Stimulated activated CD8-positive, alpha-beta memory T cell treated with anti-CD3 and anti-CD28 coated beads, Interleukin-15, amount 100 ng/mL, for 1 hour (primary cell): ENCODE results near the gene SYCE3.
A peak's percentile ranks its signal among the peaks of the same experiment; 100 is the strongest.
"Not testable (repeated sequence)": the region's sequence is repeated elsewhere in the genome, so short reads cannot be mapped to it uniquely, and the experiment has no call there.

Source experiments
- DNase-seq: peaks from one replicate; pipeline ENCODE4 v3.0.0-alpha.2; 2020; ENCODE audit warnings: low read depth

The SYCE3 gene, protein sequence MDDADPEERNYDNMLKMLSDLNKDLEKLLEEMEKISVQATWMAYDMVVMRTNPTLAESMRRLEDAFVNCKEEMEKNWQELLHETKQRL

DNA sequence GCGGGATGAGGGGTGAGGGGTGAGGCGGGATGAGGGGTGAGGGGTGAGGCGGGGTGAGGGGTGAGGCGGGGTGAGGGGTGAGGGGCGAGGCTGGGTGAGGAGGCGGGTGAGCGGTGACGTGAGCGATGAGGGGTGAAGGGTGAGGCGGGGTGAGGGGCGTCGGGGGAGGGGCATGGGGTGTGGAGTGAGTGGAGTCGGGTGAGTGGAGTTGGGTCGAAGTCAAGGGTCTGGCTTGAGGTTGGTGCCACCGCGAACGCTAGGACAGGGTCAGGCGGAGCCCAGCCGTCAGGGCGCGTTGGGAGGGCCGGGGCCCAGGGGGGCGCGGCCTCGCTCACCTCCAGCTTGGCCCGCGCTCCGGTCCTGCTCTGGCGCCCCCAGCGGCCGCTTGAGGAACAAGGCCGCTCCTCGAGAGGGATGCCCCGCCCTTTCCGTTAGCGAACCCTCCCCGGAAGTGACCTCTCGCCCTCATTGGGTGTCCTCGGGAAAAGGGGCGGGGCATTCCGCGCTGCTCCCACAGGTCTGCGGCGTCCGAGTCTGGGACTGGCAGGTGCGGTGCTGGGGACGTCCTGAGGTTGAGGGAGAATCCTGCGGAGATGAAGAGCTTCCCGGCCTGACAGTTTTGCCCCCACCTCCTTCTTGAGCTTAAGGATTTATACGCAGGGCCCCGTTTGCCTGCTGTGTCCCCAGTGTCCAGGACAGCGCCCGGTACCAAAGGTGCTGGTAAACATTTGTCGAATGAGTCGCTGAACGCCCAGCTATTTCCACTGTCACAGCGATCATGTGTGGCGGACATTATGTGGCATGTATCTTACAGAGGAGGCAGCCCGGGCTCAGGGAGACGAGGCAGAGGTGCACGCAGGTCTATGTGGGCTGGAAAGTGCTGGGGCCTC lies at the start of gene SYCE3:
SYCE3 (minus strand) TSS at position 397 of the 890 bp plus-strand sequence. CDS start 6,514 bp downstream, outside the sequence.
- DNase-seq: peak; percentile 96

DNA sequence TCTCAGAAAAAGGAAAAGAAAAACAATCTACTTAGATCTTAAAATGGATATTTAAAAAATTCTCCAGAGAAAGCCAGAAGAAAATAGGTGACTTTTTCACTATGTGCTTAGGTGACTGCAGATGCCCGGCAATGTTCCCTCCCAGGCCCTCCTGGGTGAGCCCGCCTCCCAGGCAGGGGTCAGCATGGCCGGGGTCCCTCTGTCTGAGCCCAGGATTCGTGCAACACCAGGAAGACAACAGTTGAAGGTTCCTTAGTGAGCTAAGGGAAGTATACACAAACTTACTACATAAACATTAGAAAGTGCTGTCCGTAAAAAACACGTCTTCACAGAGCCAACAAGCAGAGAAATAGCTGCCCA lies 49.4 kb upstream of the SYCE3 start:
- DNase-seq: no peak

DNA sequence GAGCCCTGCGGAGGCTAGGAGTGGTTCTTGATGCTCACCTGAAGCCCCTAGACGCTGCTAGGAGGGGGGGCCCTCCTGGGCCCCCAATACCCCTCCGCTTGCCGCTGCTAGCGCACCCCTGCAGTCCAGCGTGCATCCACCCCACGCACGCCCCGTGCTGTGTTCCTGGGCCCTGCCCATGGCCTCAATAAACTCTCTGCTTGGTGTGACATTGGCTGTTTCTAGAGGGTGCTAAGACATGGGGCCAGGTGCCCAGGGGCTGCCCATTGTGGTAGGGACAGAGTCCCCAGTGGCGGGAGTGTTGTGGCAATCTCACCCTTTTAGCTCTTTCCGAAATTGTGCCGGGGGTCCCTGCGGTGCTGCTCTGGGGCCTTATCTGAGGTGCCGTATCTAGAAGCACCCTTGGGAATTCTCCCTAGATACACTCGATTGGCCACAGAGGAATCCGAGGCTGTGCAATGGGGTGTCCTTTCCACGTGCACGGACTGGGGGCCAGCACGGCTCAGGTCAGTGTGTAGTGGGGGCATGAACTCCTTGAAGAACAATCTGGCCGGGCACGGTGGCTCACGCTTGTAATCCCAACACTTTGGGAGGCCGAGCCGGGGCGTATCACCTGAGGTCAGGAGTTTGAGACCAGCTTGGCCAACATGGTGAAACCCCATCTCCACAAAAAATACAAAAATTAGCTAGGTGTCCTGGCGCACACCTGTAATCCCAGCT lies 48.8 kb upstream of the SYCE3 start:
- DNase-seq: no peak

DNA sequence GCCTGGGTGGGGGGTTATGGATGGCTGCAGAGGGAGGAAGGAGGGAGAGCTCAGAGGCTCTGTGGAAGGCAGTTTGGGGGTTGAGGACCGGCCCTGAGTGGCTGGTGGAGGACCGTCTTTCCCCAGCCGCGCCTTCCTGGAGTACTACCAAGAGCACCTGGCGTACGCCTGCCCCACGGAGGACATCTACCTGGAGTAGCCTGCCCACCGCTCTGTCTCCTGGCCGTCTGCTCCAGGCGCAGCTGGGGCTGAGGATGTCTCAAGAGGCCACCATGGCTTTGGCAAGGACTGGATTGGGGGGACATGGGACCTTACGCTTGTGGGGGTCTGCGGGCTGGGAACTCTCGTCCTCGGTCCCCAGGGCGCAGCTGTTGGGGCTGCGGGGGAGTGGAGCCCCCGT lies 47.9 kb upstream of the SYCE3 start:
- DNase-seq: no peak

DNA sequence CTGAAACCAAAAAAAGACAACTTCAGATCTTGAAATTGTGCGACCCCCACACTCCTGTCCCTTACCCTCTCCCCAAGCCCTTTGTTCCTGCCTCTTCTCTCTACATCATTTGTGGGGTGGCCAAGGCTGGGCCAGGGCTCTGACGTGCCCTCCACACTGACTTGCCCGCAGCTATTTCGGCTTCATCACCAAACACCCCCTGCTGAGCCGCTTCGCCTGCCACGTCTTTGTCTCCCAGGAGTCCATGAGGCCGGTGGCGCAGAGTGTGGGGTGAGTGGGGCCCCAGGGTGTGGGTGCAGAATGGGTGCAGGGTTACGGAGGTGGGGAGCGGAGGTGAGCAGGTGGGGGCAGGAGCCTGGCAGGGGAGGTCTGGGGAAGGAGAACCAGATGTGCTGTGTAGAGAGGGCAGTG lies 47.3 kb upstream of the SYCE3 start:
- DNase-seq: no peak

DNA sequence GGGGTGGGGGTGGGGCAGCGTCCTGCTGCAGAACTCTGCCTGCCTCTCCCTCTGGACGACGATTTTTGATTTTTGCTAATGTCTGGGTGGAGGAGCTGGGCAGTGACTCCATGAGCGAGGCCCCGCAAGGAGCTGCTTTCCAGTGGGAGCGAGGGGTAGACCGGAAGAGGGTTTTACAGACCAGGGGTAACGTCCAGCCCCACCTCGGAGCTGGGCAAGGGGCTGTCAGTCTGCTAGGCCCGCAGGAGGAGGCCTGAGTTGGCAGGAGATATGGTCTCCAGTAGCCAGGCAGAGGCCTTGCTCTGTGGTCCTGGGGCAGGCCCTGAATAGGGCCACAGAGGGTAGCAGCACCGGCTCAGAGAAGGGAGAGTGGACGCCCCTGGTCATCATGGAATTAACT lies 46.9 kb upstream of the SYCE3 start:
- DNase-seq: no peak

DNA sequence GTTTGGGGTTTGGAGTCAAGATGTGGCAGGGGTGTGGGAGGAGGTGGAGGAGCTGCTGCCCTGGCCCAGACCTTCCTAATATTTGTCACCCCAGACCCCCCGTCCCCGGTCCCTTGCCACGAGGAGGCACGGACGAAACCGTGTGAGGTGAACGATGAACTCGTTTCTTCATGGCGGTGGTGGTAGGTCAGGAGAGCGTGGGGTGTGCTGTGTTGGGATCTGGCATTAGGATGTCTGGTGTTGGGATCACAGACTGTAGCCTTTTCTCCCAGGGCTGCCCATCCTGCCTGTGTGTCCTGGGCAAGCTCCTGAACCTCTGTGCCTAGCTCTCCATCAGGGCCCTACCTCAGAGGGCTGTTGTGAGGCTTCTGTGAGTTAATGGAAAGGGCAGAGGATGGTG lies 46.3 kb upstream of the SYCE3 start:
- DNase-seq: no peak

DNA sequence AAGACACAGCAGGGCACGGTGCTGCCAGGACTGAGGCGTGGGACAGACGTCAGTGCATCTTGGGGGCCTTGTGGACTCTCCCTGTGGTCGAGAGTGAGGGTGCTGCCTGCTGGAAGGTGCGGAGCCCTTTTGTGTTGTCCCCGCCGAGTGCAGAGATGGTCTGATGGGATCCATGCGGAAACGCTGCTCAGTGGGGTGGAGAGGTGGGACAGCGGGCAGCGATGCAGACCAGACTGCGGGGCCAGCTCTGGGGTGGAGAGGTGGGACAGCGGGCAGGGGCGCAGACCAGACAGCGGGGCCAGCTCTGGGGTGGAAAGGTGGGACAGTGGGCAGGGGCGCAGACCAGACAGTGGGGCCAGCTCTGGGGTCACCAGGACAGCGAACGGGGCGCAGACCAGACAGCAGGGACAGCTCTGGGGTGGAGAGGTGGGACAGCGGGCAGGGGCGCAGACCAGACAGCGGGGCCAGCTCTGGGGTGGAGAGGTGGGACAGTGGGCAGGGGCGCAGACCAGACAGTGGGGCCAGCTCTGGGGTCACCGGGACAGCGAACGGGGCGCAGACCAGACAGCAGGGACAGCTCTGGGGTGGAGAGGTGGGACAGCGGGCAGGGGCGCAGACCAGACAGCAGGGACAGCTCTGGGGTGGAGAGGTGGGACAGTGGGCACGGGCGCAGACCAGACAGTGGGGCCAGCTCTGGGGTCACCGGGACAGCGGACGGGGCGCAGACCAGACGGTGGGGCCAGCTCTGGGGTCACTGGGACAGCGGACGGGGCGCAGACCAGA lies 45.5 kb upstream of the SYCE3 start:
- not testable (repeated sequence) for DNase-seq

DNA sequence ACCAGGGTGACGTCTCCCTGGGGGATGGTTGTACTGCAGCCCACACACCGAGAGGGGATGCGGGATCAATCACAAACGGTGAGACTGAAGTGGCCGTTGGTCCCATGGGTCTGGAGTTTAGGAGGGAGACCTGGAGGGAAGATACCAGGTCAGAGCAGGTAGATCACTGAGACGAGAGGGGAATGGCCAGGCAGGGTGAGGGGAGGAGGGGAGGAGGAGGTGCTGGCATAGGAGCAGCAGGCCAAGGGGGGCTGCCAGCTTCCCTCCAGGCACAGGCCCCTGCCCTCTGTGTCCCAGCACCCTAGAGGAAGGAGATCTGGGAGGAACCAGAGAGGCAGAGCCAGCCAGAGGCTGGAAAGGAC lies 44.9 kb upstream of the SYCE3 start:
- no peak for DNase-seq

DNA sequence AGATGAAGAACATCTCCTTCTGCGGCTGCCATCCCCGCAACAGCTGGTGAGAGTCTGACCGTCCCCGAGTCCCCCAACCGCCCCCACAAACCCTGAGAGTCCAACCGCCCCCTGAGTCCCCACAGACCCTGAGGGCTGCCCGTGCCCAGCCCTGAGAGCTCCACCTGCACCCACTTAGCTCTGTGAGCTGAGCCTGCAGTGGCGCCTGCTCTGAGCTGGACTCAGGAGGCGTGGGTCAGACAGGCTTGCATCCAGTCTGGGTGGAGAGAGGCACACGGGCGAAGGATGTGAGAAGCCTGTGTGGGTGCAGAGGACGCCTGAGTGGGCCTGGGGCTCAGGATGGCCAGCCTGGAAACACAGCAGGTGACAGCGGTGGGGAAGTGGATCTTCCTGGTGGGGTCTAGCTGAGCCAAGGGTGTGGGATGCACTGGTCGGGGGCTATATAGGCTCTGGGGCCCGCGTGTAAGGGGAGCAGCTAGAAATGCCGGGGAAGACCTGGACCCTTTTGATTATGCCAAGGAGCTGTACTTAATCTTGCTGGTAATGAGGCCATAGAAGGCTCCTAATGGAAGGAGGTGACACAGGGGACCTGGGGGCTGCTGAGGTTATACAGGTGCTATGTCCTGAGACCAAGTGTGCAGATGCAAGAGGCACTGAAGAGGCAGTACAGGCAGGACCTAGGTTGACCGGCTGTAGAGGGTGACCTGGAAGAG lies 44.4 kb upstream of the SYCE3 start:
- no peak for DNase-seq

DNA sequence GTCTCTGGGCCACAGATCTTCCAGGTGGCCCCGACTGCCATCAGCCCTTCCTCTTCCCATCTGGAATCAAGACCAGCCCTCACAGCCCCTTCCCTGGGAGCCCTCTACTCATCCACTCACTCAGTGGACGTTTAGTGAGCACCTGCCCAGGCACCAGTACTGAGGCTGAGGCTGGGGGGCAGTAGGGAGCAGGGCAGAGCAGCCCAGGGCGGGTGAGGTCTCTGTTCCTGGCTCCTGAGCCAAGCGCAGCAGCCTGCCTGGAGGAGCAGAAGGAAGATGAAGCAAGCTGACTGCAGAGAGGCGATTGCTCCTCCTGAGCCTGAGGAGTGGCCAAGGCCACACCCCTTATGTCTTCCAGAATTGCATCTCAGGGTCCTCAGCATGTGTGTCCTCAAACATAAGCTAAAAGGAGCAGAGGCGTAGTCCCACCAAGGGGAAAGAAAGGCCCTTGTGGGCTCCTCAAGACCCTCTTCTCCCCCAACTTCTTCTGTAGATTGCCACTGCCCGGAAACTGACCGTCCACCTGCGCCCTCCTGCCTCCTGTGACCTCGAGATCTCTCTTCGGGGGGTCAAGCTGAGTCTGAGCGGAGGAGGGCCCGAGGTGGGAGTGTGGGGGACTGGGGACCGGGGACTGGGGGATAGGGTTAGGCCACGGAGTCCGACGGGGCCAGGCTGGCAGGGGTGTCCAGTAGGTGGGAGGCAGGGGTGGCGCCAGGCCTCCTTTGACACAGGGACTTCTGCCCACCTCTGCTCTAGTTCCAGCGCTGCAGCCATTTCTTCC lies 43.6 kb upstream of the SYCE3 start:
- DNase-seq: no peak

DNA sequence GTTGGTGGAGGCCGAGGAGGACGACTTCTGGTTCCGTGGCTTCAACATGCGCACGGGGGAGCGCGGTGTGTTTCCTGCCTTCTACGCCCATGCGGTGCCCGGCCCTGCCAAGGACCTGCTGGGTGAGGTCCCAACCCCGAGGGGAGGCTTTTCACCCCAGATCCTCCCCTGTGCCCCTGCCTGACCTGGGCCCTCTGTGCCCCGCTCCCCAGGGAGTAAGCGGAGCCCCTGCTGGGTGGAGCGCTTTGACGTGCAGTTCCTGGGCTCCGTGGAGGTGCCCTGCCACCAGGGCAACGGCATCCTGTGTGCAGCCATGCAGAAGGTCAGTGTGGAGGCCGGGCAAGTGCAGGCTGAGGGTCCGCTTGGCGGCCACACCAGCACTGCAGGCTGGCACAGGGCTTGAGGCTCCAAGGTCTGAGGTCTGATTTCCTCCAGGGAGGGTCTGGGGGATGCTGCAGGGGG lies 42.9 kb upstream of the SYCE3 start:
- DNase-seq: no peak

DNA sequence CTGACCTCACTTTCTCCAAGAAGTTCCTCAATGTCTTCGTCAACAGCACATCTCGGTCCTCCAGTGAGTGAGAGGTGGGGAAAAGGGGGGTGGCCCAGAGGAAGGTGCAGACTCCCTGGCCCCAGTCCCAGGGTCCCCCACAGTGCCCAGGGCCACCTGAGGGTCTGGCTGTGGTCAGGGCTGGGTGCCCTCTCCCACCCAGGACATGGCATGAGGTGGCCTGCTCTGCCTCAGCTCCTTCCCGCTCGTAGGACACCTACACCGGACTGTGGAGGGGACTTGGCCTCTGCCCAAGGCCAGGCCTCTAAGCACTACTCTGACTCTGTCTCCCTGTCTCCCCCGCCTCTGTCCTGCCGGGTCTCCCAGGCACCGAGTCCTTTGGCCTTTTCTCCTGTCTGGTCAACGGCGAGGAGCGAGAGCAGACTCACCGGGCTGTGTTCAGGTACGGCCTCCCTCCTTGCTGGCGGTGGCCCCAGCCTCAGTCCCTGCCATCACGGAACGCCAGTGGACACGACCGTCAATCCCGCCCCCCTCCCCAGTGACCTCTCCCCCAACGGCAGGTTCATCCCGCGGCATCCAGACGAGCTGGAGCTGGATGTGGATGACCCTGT lies 42.4 kb upstream of the SYCE3 start:
- no peak for DNase-seq

DNA sequence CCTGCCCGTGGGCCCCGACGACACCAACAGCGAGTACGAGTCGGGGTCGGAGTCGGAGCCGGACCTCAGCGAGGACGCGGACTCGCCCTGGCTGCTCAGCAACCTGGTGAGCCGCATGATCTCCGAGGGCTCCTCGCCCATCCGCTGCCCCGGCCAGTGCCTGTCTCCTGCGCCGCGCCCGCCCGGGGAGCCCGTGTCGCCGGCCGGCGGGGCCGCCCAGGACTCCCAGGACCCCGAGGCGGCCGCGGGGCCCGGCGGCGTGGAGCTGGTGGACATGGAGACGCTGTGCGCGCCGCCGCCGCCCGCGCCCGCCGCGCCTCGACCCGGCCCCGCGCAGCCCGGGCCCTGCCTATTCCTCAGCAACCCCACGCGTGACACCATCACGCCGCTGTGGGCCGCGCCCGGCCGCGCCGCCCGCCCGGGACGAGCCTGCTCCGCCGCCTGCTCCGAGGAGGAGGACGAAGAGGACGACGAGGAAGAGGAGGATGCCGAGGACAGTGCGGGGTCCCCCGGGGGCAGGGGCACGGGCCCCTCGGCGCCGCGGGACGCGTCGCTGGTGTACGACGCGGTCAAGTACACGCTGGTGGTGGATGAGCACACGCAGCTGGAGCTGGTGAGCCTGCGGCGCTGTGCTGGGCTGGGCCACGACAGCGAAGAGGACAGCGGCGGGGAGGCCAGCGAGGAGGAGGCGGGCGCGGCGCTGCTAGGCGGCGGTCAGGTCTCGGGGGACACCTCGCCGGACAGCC lies 41.7 kb upstream of the SYCE3 start:
- DNase-seq: no peak

DNA sequence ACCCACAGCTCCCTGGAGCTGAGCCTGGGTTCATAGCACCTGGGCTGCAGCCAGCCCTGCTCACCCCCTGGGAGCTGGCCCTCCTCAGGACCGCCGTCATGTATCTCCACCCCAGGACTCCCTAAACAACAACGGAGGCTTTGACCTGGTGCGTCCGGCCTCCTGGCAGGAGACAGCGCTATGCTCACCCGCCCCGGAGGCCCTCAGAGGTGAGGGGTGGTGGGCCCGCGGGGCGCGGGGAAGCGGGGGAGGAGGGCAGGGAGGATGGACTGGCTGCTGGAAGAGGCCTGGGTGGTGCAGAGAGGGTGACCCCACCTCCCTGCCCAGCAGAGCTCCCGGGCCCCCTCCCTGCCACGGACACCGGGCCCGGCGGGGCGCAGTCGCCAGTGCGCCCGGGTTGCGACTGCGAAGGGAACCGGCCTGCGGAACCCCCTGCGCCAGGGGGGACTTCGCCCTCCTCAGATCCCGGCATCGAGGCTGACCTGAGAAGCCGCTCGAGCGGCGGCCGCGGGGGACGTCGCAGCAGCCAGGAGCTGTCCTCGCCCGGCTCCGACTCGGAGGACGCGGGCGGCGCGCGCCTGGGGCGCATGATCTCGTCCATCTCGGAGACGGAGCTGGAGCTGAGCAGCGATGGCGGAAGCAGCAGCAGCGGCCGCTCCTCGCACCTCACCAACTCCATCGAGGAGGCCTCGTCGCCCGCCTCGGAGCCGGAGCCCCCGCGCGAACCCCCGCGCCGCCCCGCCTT lies 41.0 kb upstream of the SYCE3 start:
- DNase-seq: no peak

DNA sequence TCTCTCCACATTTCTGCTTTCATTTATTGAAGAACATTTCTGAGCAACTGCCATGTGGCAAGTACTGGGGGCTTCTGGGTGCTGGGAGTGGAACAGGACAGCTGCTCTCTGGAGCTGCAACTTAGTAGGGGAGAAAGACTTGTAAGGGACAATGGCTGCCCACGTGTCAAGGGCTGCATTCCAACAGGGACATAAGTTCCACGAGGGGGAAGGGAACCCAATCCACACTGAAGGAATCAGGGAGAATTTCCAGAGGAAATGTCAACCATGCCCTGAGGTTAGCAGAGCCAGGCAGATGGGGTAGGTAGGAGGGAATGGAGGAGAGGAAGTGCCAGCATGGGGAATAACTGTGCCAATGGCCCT lies 39.6 kb upstream of the SYCE3 start:
- DNase-seq: no peak

DNA sequence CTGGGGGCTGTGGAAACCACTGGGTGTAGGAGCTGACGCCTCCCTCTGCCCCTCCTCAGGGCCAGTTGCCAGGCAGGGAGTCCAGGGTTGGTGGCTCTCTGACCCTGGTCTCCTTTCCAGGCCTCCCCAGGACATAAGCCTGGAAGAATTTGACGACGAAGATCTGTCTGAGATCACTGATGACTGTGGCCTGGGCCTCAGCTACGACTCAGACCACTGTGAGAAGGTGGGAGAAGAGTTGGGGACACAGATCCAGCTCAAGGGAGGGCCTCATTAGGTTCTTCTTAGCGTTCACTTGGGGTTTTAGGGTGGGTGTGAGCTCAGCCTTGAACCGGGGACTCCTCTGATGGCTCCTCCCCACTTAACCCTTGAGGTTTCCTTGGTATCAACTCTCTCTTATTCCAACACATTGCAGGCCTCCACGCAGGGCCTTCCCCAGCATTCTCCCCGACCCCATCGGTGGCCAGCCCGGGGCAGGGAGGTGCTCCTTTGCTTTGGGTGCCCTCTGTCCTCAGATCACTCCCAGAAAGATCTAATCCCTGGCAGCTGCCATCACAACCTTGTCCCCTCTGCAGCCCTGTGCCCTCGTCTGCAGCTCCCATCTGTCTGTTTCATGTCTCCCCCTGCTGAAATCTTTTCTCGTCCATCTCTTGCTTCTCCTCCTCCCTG lies 39.1 kb upstream of the SYCE3 start:
- no peak for DNase-seq

DNA sequence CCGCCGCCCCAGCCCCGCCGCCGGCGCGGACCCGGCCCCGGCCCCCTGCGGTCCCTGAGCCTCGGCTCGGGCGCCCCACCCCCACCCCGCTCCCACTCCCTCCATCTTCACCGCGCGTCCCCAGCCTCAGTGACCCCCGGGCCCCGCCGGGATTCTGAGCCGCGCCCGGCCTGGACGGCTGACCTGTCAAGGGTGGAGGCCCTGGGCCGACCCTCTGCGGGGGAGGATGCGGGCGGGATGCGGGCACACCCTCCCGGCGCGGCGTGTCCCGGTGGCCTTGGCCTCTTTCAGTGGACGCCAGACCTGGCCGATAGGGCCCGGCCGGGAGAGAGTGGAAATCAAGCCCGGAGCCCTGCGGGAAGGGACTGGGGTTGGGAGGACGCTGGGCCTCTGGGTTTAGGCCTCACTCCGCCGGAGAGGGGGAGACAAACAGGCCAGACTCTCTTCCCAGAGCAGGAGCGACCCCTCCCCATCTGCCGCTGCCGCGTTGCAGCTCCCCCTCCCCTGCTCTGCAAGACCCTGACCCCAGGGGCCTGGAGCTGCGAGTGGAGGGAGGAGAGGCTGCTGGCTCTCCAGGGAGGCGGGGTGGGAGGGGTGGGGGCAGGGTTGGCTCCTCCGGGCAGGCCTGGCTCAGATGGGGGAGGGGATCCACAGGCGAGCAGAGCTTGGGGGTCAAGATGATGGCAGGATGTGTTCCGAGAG lies 38.4 kb upstream of the SYCE3 start:
- no peak for DNase-seq
